Measurements from ENCODE around the gene TRMT10C. TPM values are rescaled to one million over a fixed set of nuclear protein-coding genes. Genes with fewer than 3 reads are reported as not detected.

The TRMT10C gene
- total RNA-seq, 1 experiment from 2014 or later = 35.0 TPM

- H3K36me3 ChIP-seq (ENCODE audit: control insufficient read depth, insufficient read depth, low read length) = no peaks in the 10 kb centered on the region
- H3K9me3 ChIP-seq (ENCODE audit: control insufficient read depth, insufficient read depth, low read depth, low read length) = no peaks in the 10 kb centered on the region
- H3K27me3 ChIP-seq (ENCODE audit: control insufficient read depth, insufficient read depth, low read length) = peaks cover 3% of the 10 kb centered on the region; the same call in 1 of the 2 replicates
- no peak overlapping the region for H3K4me3 ChIP-seq (ENCODE audit: low read depth in 2 of 2, low read length in 2 of 2)
- POLR2A ChIA-PET = no interaction called here
- CTCF ChIA-PET = interaction anchor here (0.7 kb wide), 1 partner anchor 33 kb away, joined by 3 read pairs; no protein-coding TSS in a partner anchor
- DNase-seq (ENCODE audit: low read depth, low spot score) = no peak
- no peak for ATAC-seq
- in situ Hi-C loops (cut with HindIII; ENCODE audit: low pct_unique_long_range_greater_than_20kb, low sequenced_read_pairs) (no loop called here), intact Hi-C loops (cut with micrococcal nuclease; ENCODE audit: unreplicated experiment) (no loop called here)
- no peak for TF ChIP-seq SIN3A (IDR thresholded peaks at IDR 0.05; ENCODE audit: borderline replicate concordance, insufficient read depth, low read depth, low read length)
- TF ChIP-seq CTCF (IDR thresholded peaks at IDR 0.05) = no peak
- TF ChIP-seq POLR2AphosphoS5 (IDR thresholded peaks at IDR 0.05; ENCODE audit: low read depth, low read length) = no peak
- no peak for TF ChIP-seq TCF7L2 (IDR thresholded peaks at IDR 0.05; ENCODE audit: low read depth, low read length)
- TF ChIP-seq REST (IDR thresholded peaks at IDR 0.05; ENCODE audit: insufficient read depth in 1 of 2, low read depth in 2 of 2, low read length in 1 of 2) = no peak
- BruUV-seq (replicated peaks) = no TSS peak
- no peak overlapping the region for H3K27ac ChIP-seq (ENCODE audit: low read length)
- no peaks in the 10 kb centered on the region for H3K4me1 ChIP-seq (ENCODE audit: control insufficient read depth, insufficient read depth, low read length)
Measured at GRCh38 chr3:101527906-101528305, 33.8 kb upstream of the TRMT10C start.

- Histone ChIP-seq H3K4me3 (ENCODE audit: low read depth in 2 of 2, low read length in 2 of 2) (no peak overlapping the region), H3K27me3 (ENCODE audit: control insufficient read depth, insufficient read depth, low read length) (peaks cover 5% of the 10 kb centered on the region; the same call in 1 of the 2 replicates), H3K36me3 (ENCODE audit: control insufficient read depth, insufficient read depth, low read length) (no peaks in the 10 kb centered on the region), H3K9me3 (ENCODE audit: control insufficient read depth, insufficient read depth, low read depth, low read length) (no peaks in the 10 kb centered on the region), H3K4me1 (ENCODE audit: control insufficient read depth, insufficient read depth, low read length) (no peaks in the 10 kb centered on the region), H3K27ac (ENCODE audit: low read length) (no peak overlapping the region)
- ATAC-seq (no peak), DNase-seq (ENCODE audit: low read depth, low spot score) (no peak)
- ChIA-PET CTCF (no interaction called here), POLR2A (no interaction called here)
- TF ChIP-seq SIN3A (IDR thresholded peaks at IDR 0.05; ENCODE audit: borderline replicate concordance, insufficient read depth, low read depth, low read length) = no peak
- TF ChIP-seq REST (IDR thresholded peaks at IDR 0.05; ENCODE audit: insufficient read depth in 1 of 2, low read depth in 2 of 2, low read length in 1 of 2) = no peak
- no peak for TF ChIP-seq TCF7L2 (IDR thresholded peaks at IDR 0.05; ENCODE audit: low read depth, low read length)
- no peak for TF ChIP-seq CTCF (IDR thresholded peaks at IDR 0.05)
- TF ChIP-seq POLR2AphosphoS5 (IDR thresholded peaks at IDR 0.05; ENCODE audit: low read depth, low read length) = no peak
- in situ Hi-C loops (cut with HindIII; ENCODE audit: low pct_unique_long_range_greater_than_20kb, low sequenced_read_pairs) = no loop called here
- BruUV-seq (replicated peaks) = no TSS peak
- intact Hi-C loops (cut with micrococcal nuclease; ENCODE audit: unreplicated experiment) = no loop called here
Measured at GRCh38 chr3:101529816-101530685, 31.6 kb upstream of the TRMT10C start.
